KMS-11 (cell line): ENCODE data around the gene PLN.

Experiments used
- H2AFZ ChIP-seq: fragments of 200-600 bp; sonication (generic); 2 replicates; pipeline ENCODE4 v1.6.1; 2016; ENCODE audit warnings: antibody characterized with exemption, mixed run types, low read depth
- H3K27ac ChIP-seq: fragments of 200-600 bp; sonication (generic); 2 replicates; pipeline ENCODE4 v1.6.1; 2016; ENCODE audit warnings: mild to moderate bottlenecking, mixed run types
- H3K27me3 ChIP-seq: fragments of 200-600 bp; sonication (generic); 2 replicates; pipeline ENCODE4 v1.6.1; 2017; ENCODE audit warnings: mild to moderate bottlenecking, low read depth, mixed run types, moderate library complexity; ENCODE audit not compliant: insufficient read depth
- H3K36me3 ChIP-seq: fragments of 200-600 bp; sonication (generic); 2 replicates; pipeline ENCODE4 v1.6.1; 2017; ENCODE audit warnings: mild to moderate bottlenecking, mixed run types; ENCODE audit not compliant: insufficient read depth
- H3K4me1 ChIP-seq: fragments of 200-600 bp; sonication (generic); 2 replicates; pipeline ENCODE4 v1.6.1; 2016; ENCODE audit warnings: mild to moderate bottlenecking, low read depth, mixed run types; ENCODE audit not compliant: poor library complexity, severe bottlenecking
- H3K4me2 ChIP-seq: fragments of 200-600 bp; sonication (generic); 2 replicates; pipeline ENCODE4 v1.7.0; 2016; ENCODE audit warnings: mild to moderate bottlenecking, mixed run types
- H3K4me3 ChIP-seq: fragments of 200-600 bp; sonication (generic); IDR thresholded peaks from 2 replicates; pipeline ENCODE4 v1.6.1; 2017; ENCODE audit warnings: low read depth, low read length, mixed read lengths; ENCODE audit not compliant: insufficient read depth
- H3K79me2 ChIP-seq: fragments of 200-600 bp; sonication (generic); 2 replicates; pipeline ENCODE4 v1.6.1; 2016; ENCODE audit warnings: low read depth, mixed run types; ENCODE audit not compliant: insufficient read depth
- H3K9ac ChIP-seq: fragments of 200-600 bp; sonication (generic); 2 replicates; pipeline ENCODE4 v1.6.1; 2016; ENCODE audit warnings: mild to moderate bottlenecking, mixed run types
- H4K20me1 ChIP-seq: fragments of 200-600 bp; sonication (generic); 2 replicates; pipeline ENCODE4 v1.6.1; 2016; ENCODE audit warnings: mild to moderate bottlenecking, mixed run types; ENCODE audit not compliant: insufficient read depth
- CTCF ChIP-seq: fragments of 200-600 bp; sonication (generic); conservative IDR thresholded peaks from 2 replicates; pipeline ENCODE4 v1.6.1; 2017; ENCODE audit warnings: low read depth, mild to moderate bottlenecking, antibody characterized with exemption, low read length, moderate library complexity, mixed read lengths

Gene PLN

GRCh38 chr6:118502169-118502568, 45.9 kb upstream of the PLN start:
- no peaks in the 10 kb centered on the region for H3K36me3 ChIP-seq

GRCh38 chr6:118504611-118505010, 43.5 kb upstream of the PLN start:
- H3K27ac ChIP-seq: no peak overlapping the region
- no peaks in the 10 kb centered on the region for H3K36me3 ChIP-seq
- no peak overlapping the region for H3K9ac ChIP-seq
- H4K20me1 ChIP-seq: no peaks in the 10 kb centered on the region
- no peak overlapping the region for H2AFZ ChIP-seq
- H3K79me2 ChIP-seq: no peaks in the 10 kb centered on the region
- H3K4me3 ChIP-seq: no peak overlapping the region
- TF ChIP-seq CTCF: no peak
- H3K27me3 ChIP-seq: no peaks in the 10 kb centered on the region
- no peak overlapping the region for H3K4me2 ChIP-seq
- no peaks in the 10 kb centered on the region for H3K4me1 ChIP-seq

More at GRCh38 chr6:118502169-118502568, 45.9 kb upstream of the PLN start:
- Histone ChIP-seq H3K4me2 (no peak overlapping the region), H3K4me3 (no peak overlapping the region), H3K4me1 (no peaks in the 10 kb centered on the region), H3K27ac (no peak overlapping the region), H3K9ac (no peak overlapping the region), H2AFZ (no peak overlapping the region), H3K79me2 (no peaks in the 10 kb centered on the region), H3K27me3 (no peaks in the 10 kb centered on the region), H4K20me1 (no peaks in the 10 kb centered on the region)
- no peak for TF ChIP-seq CTCF

- Histone ChIP-seq H2AFZ (no peak overlapping the region), H3K9ac (no peak overlapping the region), H3K4me1 (no peaks in the 10 kb centered on the region), H3K4me2 (no peak overlapping the region), H3K79me2 (no peaks in the 10 kb centered on the region), H4K20me1 (no peaks in the 10 kb centered on the region), H3K4me3 (no peak overlapping the region), H3K27me3 (no peaks in the 10 kb centered on the region), H3K27ac (no peak overlapping the region), H3K36me3 (no peaks in the 10 kb centered on the region)
- no peak for TF ChIP-seq CTCF
Measured at GRCh38 chr6:118505656-118506055, 42.4 kb upstream of the PLN start.

GRCh38 chr6:118506071-118506638, 41.9 kb upstream of the PLN start:
- Histone ChIP-seq H2AFZ (no peak overlapping the region), H3K4me1 (no peaks in the 10 kb centered on the region), H3K36me3 (no peaks in the 10 kb centered on the region), H3K27me3 (no peaks in the 10 kb centered on the region), H3K9ac (no peak overlapping the region), H3K4me3 (no peak overlapping the region), H3K79me2 (no peaks in the 10 kb centered on the region), H4K20me1 (no peaks in the 10 kb centered on the region), H3K27ac (no peak overlapping the region), H3K4me2 (no peak overlapping the region)
- TF ChIP-seq CTCF: no peak
